IPS-18c (cell line): ENCODE results near the gene KIAA0319L.

Experiments used
- H3K4me3 ChIP-seq: 2 replicates; pipeline ENCODE4 v1.7.0; 2013; ENCODE audit warnings: low read depth, mild to moderate bottlenecking, low read length, moderate library complexity; ENCODE audit not compliant: insufficient read depth
- H3K9me3 ChIP-seq: one replicate; pipeline ENCODE4 v1.6.1; 2013; ENCODE audit warnings: mild to moderate bottlenecking, low read length, moderate library complexity; ENCODE audit not compliant: control insufficient read depth, insufficient read depth

Gene KIAA0319L

DNA sequence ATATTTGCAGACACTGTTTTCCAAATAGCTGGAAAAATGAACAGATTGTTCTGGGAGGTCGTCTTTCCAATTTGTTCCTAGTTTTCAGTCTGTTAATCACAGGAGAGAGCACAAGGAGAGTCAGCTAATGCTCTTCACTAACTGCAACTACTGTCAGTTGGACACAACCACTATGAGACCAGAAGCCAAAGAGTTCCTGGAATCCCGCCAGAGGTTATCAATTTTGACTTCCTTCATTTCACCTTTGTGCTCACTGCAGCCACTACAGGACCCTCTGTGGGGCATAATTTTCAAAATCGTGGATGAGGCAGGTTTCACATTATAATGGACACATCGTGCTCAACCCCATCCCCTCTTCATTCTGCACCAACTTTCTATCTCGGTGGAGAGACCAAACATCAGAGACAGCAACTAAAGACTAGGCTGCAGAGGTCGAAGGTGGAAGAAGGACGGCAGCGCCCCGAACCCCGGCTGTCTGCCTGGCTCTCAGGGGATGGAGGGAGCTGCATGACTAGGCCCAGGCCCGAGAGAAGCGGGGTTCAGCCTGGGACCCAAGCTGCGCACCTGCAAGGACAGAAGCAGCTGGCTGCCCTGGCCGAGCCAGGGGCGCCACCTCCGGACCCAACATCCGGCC, 602 bp downstream of the KIAA0319L start:
- Histone ChIP-seq H3K9me3 (no peaks in the 10 kb centered on the region), H3K4me3 (peak overlapping the region; percentile 97)

DNA sequence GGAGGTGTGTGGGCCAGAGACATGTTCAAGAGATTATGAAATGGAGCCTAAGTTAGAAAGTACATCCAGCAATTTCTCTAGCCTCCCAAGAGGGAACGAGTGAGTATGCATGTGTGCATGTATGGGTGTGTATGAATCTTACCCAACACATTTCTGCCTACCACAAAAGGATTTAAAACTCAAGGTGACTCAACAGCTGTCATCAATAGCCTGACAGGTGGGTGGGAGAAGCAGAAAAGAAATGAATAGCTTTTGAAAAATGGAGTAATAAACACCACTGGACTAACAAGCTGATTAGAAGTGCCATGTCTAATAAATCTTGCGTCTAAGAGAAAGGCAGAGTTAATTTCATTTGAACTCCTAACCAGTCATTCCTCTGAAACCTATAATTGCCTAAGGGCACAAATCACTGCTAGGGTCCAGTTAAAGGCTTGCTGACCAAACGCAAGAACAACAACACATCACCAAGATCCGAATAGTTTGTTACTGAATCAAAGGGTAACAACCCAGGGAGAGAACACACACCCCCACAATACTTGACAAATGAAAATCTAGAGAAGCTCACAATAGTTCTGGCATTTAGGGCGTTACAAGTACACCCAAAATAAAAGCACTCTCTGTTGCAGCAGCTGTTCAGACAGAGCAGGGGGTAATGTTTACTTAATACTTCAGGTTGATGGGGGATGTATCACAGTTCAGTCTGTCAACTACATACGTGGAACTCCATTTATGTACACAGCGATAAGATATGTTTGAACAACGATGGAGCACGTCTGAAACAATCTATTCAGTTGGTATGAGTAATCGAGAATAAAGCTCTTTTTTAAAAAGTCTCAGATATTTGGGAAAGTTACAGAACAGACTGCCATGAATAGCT, 1.4 kb downstream of the KIAA0319L start:
- peak overlapping the region; percentile 97 for H3K4me3 ChIP-seq

DNA sequence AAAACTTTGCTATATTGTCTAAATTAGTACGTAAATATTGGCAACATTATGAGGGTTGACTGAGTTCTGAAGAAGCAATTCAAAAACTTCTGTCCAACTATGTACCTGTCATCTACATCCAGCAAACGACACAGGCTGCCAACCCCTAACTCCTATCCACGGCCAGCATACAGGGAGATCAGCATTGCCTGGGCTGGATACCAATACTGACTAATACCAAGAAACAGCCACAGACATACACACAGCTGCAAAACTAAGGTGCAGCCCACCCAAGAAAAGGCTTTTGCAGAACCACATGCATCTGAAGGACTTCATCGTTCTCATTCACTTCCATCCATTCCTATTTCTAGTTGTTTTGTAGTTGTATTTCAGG, 2.0 kb downstream of the KIAA0319L start:
- Histone ChIP-seq H3K4me3 (peak overlapping the region; percentile 97; the same call in 1 of the 2 replicates), H3K9me3 (no peaks in the 10 kb centered on the region)

More for the DNA sequence above, 1.4 kb downstream of the KIAA0319L start:
- H3K9me3 ChIP-seq = no peaks in the 10 kb centered on the region

DNA sequence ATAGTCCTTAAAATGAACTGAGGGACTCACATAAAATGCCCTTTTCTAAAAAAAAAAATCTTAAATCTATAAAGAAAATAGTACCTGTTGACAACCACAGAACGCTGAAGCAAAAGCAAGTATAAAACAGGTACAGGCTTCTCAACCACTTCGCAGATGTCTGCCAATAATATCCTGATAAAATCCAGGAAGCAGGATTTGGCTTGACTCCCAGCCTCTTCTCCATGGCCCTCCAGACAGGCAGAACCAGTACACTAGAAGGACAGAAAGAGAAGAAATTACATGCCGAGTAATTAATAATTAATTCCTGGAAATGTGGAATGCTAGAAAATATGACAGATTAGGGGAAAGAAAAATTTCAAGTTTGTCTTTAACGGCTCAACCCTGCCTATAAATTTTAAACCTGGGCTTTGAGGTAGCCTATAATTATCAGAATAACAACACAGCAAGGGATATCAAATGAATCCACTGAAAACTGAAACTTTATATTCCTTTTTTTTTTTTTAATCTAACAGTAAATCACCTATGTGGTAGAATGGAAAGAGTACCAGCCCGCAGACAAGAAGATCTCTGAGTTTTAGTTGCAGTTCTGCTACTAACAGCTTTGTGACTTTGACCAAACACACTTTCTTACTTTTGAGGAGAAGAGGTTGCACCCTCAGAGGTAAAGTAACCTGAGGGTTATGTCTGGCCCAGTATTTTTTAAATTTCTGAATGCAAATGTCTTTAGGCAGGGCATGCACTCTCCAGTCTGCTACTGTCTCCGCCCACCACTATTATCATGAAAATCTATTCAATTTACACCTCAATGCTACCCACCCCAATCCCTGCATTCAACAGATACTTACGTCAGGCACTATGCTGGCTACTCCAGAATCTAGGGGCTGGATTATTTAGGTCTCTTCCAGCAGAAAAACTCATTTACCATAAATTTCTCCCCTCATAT, 2.7 kb downstream of the KIAA0319L start:
- Histone ChIP-seq H3K9me3 (no peaks in the 10 kb centered on the region), H3K4me3 (peak overlapping the region; percentile 97; the same call in 1 of the 2 replicates)

DNA sequence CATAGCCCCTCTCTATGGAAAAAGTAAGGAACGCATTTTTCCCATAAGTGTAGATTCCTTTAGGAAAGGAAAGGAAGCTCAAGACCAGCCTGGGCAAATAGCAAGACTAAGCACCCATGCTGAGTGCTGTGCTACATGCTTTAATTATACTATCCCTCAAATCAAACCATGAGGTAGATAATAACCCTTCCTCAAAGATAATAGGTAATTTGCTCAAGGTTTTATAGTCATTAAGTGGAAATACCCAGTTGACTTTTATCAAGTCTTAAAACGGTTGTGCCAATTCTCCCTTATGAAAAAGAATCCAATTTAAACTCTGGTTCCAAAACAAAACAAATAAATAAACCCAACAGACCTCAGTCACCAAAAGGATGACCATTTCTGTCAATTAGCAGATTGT, 3.4 kb downstream of the KIAA0319L start:
- no peak overlapping the region for H3K4me3 ChIP-seq
- no peaks in the 10 kb centered on the region for H3K9me3 ChIP-seq

DNA sequence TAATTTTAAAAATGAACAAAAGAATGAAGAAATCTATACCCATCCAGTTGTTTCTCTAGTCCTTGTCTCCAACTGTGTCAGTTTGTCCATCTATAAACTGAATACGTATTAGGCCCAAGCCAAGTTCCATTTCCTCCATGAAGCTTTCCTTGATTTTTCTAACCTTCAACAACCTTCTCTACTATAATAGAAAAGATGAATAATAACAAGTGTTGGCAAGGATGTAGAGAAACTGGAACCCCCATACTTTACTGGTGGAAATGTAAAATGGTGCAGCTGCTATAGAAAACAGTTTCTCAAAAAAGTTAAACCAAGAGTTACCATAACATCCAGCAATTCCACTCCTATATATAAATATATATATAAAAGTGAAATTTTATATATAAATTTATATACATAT, 10.6 kb downstream of the KIAA0319L start:
- no peaks in the 10 kb centered on the region for H3K9me3 ChIP-seq
- H3K4me3 ChIP-seq = no peak overlapping the region

DNA sequence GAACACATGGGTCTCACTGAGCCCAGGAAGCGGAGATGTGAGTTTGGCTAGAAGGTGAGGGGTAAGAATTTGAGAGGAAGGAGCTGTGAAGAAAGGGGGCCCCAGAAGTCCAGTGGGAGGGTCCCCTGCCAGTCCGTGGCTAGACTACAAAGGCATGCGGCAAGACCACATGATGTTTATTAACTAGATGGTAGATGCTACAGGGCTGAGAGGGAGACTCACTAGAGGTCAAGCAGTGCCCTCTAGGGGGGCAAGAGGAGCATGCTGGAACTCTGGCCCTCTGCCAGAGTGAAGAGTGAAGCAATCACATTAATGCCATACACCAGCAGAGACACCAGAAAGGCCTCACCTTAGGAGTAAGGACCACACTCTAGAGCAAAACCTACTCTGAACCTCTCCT, 12.2 kb downstream of the KIAA0319L start:
- H3K4me3 ChIP-seq = no peak overlapping the region
- H3K9me3 ChIP-seq = no peaks in the 10 kb centered on the region

DNA sequence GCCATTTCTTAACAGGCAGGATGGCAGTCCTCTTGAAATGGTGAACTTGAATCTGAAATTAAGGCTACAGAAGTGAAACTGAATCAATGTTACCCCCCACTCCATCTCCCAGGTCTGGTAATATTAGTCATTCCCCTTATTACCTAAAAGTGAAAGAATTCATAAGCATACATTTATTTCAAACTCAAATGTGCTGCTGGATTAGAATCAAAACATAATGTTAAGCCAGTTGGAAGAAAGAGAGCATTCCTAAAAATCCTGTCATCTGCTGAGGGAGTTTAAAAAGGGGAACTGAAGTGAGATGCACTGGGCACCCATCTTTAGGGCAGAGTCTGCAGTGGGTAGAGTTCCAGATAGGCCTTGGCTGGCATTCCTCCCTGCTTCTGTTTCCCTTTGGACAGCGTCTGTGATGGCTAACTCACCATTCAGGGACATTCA, 17.4 kb downstream of the KIAA0319L start:
- no peaks in the 10 kb centered on the region for H3K9me3 ChIP-seq
- no peak overlapping the region for H3K4me3 ChIP-seq

DNA sequence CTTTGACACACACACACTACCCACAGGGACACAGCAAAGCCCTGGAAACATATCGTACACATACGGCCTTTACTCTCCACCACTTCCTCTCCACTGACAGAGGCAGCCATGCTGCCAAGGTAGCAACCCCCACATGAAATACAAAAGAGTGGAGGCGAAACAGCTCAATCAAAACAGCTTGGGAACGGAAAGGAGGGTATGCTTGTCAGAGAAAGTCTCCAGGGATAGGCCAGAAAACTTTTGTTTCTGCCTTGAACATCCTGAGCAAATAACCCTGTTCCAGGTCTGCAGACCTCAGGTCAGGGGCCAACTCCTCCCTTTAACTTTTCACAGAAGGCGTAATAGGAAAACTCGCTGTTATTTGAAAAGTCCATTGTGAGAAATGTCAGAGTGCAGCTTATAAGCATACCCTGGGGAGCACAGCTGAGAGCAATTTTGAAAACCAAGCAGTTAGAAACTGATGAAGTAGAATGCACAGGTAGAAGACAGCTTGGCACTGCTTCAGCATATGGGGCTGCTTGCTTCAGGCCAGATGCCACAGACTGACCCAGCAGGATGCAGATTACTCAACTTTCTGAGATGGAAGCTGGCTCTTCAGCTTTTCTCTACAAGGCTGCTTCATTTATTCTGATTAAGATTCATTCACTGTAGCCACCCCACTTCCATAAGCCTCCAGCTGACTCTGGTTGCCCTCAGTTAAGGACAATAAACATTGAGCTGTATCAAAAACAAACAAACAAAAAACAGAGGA, 18.0 kb downstream of the KIAA0319L start:
- Histone ChIP-seq H3K4me3 (no peak overlapping the region), H3K9me3 (no peaks in the 10 kb centered on the region)

DNA sequence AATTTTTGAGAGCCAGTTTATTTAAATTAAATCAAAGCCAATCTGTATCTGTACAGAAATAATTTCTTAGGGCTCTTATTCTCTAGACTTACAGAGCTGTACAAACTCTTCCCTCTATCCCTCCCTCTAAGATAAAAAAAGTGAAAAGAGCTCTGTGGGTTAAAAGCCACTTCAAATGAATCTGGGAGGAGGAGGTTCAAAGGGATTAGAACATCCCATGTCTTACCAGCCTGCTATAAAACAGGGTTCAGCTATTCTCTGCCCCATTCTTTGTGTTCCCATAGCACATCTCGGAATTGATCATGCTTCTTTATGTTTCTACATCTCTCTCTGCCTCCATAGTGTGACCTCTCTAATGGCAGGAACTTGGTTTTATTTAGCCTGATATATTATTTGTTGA, 19.4 kb downstream of the KIAA0319L start:
- no peaks in the 10 kb centered on the region for H3K9me3 ChIP-seq
- H3K4me3 ChIP-seq = no peak overlapping the region

DNA sequence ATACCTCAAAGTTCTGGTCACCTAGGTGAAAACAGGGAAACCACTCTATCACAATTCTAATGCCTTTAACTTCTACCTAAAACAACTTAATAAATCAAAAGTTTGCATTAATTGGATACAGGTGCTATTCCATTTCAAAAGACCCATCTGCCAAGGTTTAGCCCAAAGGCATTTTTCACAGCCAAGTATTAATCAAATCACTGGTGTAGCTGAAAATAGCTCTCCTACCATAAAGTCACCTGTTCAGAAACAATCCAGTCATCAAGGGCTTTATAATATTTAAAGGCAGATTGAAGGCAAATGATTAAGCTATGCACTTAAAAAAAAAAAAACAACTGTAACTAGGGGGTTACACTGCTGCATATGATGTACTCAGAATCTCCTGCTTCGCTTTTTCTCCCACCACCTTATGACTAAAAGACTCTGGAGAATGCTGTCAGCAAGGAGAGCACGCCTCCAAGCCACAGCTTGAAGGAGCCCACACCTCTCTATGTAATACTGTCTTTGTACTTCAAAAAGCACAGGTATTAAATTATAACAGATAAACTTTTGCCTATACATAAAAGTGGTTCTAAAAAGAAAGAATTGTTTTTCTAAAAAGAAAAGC, 20.5 kb downstream of the KIAA0319L start:
- no peaks in the 10 kb centered on the region for H3K9me3 ChIP-seq
- no peak overlapping the region for H3K4me3 ChIP-seq

DNA sequence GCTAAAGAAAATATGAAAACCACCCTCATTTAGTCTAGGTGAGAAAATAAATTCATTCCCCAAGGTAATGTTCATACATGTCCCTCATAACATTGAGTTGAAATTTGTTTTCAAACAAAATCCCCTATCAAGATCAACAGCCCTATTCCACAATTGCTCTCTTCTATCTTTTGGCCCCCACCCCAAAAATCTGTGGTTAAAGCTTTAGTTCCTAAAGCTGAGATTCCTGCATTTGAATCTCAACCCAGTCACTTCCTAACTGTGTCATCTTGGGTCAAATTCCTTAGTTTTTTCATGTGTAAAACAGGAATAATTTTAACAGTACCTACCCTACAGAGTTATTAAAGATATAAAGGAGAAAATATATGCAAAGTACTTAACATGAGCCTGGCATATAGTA, 22.0 kb downstream of the KIAA0319L start:
- Histone ChIP-seq H3K9me3 (no peaks in the 10 kb centered on the region), H3K4me3 (no peak overlapping the region)

DNA sequence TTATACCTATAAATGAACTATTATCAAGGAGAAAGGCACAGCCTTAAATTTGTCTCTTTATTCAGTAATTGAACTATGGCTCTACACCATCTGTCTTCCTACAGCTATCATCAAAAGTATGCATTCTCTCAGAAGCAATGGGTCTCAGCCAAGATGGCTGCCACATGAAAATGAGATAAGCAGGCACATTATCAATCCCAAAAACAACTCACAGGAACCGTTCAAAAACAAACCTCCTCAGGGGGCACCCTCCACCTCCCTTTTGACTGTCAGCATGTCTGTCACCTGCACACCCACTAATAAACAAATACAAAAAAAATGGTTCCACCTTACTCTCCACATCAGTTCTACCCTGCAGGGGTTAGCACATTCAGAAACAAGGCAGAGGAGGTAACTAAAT, 23.6 kb downstream of the KIAA0319L start:
- peaks cover 2% of the 10 kb centered on the region for H3K9me3 ChIP-seq

DNA sequence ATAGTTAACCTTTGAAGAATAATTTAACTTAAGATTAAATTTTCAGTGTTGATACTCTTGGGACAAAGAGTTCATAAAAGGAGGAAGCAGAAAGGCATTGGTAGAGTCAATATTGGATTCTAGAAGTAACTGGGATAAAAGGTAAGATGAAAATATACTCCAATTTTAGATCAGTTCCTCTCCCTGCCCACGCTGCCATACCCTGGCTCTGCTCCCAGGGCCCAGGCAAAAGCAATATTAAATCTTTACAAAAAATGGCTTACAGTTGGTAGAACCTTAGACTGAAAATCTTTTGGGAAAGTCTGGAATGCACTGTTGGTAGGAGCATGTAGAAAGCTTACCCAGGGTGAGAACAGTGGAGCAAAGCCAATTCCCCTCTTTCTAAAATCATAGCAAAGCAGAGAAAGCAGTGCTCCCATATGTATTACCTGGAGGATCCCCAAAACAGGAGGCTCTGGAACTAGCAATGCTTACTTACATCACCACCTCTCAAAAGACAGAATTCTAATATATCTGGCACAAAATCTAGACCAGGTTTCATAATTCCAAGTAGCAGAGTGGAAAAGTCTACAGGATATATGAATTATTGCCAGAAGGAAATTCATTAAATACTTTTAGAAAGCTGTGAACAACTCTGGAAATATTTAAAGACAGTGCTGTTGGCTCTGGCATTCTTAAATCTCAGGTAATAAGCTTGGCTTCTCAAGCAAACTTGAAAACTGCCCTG, 24.5 kb downstream of the KIAA0319L start:
- Histone ChIP-seq H3K9me3 (peaks cover 2% of the 10 kb centered on the region), H3K4me3 (no peak overlapping the region)

More for the DNA sequence above, 23.6 kb downstream of the KIAA0319L start:
- no peak overlapping the region; the same call in 1 of the 2 replicates for H3K4me3 ChIP-seq

DNA sequence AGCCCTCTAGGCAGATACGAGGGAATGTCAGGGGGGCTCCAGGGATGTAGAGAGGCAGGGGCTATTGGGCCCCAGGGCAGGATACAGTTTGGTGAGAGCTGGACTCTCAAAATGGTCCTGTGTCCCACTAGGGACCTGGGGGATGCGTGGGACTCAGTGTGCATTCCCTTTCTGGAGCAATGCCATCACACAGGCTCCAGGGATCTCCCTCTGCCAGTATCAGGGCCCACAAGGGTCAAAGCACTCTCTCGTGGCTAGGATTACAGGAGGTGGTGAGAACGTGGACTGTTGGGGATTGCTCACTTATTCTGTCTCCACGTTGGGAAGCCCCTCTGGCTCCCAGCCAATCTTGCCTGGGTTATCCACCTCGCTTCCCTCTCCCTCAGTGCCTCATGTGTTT, 25.8 kb downstream of the KIAA0319L start:
- no peak overlapping the region for H3K4me3 ChIP-seq
- peaks cover 2% of the 10 kb centered on the region for H3K9me3 ChIP-seq

DNA sequence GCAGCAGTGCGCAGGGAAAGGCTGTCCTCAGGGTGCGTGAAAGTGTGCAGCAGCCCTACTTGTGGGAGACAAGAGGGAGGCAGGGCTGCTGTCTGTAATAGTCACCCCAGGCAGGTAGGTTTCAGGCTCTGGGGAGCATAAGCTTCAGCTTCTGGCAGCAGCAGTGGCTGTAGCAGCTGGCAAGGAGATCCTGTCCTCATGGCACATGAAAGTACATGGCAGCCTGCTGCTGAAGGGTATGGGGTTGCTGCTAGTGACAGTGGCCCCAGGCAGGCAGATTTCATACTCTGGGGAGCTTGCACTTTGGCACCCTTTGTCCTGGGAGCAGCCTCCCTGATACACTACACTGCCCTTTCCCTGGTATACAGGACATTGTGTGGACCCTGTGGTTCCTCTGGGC, 26.3 kb downstream of the KIAA0319L start:
- no peak overlapping the region; the same call in 1 of the 2 replicates for H3K4me3 ChIP-seq
- peaks cover 2% of the 10 kb centered on the region for H3K9me3 ChIP-seq
